Measurements from ENCODE around the gene COPG2. TPM values are rescaled to one million over a fixed set of nuclear protein-coding genes. Genes with fewer than 3 reads are reported as not detected.
A peak's percentile ranks its signal among the peaks of the same experiment; 100 is the strongest.
"Not testable (repeated sequence)": the region's sequence is repeated elsewhere in the genome, so short reads cannot be mapped to it uniquely, and the experiment has no call there.

COPG2 gene, protein sequence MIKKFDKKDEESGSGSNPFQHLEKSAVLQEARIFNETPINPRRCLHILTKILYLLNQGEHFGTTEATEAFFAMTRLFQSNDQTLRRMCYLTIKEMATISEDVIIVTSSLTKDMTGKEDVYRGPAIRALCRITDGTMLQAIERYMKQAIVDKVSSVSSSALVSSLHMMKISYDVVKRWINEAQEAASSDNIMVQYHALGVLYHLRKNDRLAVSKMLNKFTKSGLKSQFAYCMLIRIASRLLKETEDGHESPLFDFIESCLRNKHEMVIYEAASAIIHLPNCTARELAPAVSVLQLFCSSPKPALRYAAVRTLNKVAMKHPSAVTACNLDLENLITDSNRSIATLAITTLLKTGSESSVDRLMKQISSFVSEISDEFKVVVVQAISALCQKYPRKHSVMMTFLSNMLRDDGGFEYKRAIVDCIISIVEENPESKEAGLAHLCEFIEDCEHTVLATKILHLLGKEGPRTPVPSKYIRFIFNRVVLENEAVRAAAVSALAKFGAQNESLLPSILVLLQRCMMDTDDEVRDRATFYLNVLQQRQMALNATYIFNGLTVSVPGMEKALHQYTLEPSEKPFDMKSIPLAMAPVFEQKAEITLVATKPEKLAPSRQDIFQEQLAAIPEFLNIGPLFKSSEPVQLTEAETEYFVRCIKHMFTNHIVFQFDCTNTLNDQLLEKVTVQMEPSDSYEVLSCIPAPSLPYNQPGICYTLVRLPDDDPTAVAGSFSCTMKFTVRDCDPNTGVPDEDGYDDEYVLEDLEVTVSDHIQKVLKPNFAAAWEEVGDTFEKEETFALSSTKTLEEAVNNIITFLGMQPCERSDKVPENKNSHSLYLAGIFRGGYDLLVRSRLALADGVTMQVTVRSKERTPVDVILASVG
- 10 to 100 TPM; 14.5 to 15.1 TPM for total RNA-seq

GRCh38 chr7:130668258-130669084 lies at the start of gene COPG2:
Gene COPG2 (minus strand): TSS chr7:130668748. CDS start chr7:130668668, 80 bp downstream.
- Mint-ChIP-seq H3K4me1 (peaks cover 13% of the 10 kb centered on the region), H3K27ac (peak within 1 kb of the TSS; percentile 78), H3K4me3 (peak within 1 kb of the TSS; percentile 84), H3K36me3 (peaks cover 7% of the 10 kb centered on the region), H3K27me3 (peaks cover 1% of the 10 kb centered on the region), H3K9me3 (no peaks in the 10 kb centered on the region)
- DNase-seq = peak; percentile 88
- peak; percentile 94 for ATAC-seq (ENCODE audit: low read depth)
- POLR2A ChIA-PET = interaction anchor here (0.6 to 0.7 kb wide), 2 partner anchors 463 kb away, joined by 3 read pairs; partner anchors contain the start of gene TMEM209

GRCh38 chr7:130712416-130712815 lies 43.9 kb upstream of the COPG2 start:
- ATAC-seq (ENCODE audit: low read depth) (no peak), DNase-seq (no peak)
- H3K4me1 Mint-ChIP-seq = no peaks in the 10 kb centered on the region
- H3K9me3 Mint-ChIP-seq = no peaks in the 10 kb centered on the region
- H3K4me3 Mint-ChIP-seq = no peak overlapping the region
- H3K27ac Mint-ChIP-seq = no peak overlapping the region
- no peaks in the 10 kb centered on the region for H3K36me3 Mint-ChIP-seq
- peaks cover 16% of the 10 kb centered on the region for H3K27me3 Mint-ChIP-seq
- POLR2A ChIA-PET = no interaction called here

DNA sequence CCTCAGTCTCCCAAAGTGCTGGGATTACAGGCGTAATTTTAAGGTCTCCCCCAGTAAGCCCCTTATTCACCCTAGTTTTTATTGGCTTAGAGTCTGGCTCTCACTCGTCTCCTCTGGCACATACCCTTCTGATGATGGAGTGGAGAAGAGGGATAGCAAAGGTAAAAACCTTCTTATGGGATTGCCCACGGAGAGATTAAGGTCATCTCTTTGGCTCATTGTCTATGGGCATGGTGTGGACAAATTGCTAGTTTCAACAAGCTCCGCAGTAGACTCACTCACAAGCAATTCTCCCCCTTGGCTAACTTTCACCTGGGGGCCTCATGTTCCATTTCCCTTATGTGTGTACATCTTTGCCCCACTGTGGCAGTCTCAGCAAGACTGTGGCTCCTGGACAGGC lies 40.2 kb upstream of the COPG2 start:
- Mint-ChIP-seq H3K27me3 (peaks cover 12% of the 10 kb centered on the region), H3K4me1 (no peaks in the 10 kb centered on the region), H3K36me3 (no peaks in the 10 kb centered on the region), H3K4me3 (no peak overlapping the region), H3K9me3 (peaks cover 2% of the 10 kb centered on the region), H3K27ac (no peak overlapping the region)
- POLR2A ChIA-PET = no interaction called here
- DNase-seq (no peak), ATAC-seq (ENCODE audit: low read depth) (no peak)

DNA sequence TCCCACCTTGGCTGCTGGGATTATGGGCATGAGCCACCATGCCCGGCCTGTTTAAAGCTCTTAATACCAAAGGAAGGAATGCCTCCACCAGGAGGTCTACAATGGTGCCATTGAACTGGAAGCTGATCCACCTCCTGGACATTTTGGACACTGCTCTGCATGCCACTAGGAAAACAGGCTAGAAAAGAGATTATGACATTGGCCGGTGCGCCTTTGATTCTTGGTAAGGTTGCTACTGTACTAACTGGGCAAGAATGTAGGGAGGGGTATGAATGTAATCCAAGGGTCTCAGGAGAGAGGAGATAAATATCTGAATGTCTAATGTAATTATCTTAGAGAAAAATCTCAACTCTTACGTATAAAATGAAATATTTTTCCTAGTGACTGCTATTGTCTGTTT lies 39.5 kb upstream of the COPG2 start:
- Mint-ChIP-seq H3K4me3 (no peak overlapping the region), H3K9me3 (peaks cover 2% of the 10 kb centered on the region), H3K36me3 (no peaks in the 10 kb centered on the region), H3K27ac (no peak overlapping the region), H3K27me3 (peaks cover 12% of the 10 kb centered on the region), H3K4me1 (no peaks in the 10 kb centered on the region)
- POLR2A ChIA-PET = no interaction called here
- DNase-seq (no peak), ATAC-seq (ENCODE audit: low read depth) (no peak)

GRCh38 chr7:130703851-130704250 lies 35.3 kb upstream of the COPG2 start:
- POLR2A ChIA-PET = no interaction called here
- H3K27me3 Mint-ChIP-seq = peaks cover 6% of the 10 kb centered on the region
- no peak for ATAC-seq (ENCODE audit: low read depth)
- no peak overlapping the region for H3K27ac Mint-ChIP-seq
- H3K9me3 Mint-ChIP-seq = peaks cover 2% of the 10 kb centered on the region
- no peaks in the 10 kb centered on the region for H3K4me1 Mint-ChIP-seq
- DNase-seq = no peak
- no peak overlapping the region for H3K4me3 Mint-ChIP-seq
- no peaks in the 10 kb centered on the region for H3K36me3 Mint-ChIP-seq

GRCh38 chr7:130701650-130702049 lies 33.1 kb upstream of the COPG2 start:
- Mint-ChIP-seq H3K27me3 (peaks cover 6% of the 10 kb centered on the region), H3K27ac (no peak overlapping the region), H3K4me3 (no peak overlapping the region), H3K9me3 (peaks cover 2% of the 10 kb centered on the region), H3K4me1 (no peaks in the 10 kb centered on the region), H3K36me3 (no peaks in the 10 kb centered on the region)
- POLR2A ChIA-PET = no interaction called here
- ATAC-seq (ENCODE audit: low read depth) = no peak
- no peak for DNase-seq

- ATAC-seq (ENCODE audit: low read depth) (no peak), DNase-seq (no peak)
- POLR2A ChIA-PET = no interaction called here
- Mint-ChIP-seq H3K9me3 (peaks cover 1% of the 10 kb centered on the region), H3K36me3 (no peaks in the 10 kb centered on the region), H3K4me3 (no peak overlapping the region), H3K27me3 (peaks cover 3% of the 10 kb centered on the region), H3K4me1 (no peaks in the 10 kb centered on the region), H3K27ac (no peak overlapping the region)
Observed at GRCh38 chr7:130700760-130701159, 32.2 kb upstream of the COPG2 start.

- Mint-ChIP-seq H3K36me3 (no peaks in the 10 kb centered on the region), H3K4me3 (no peak overlapping the region), H3K27ac (no peak overlapping the region), H3K9me3 (peaks cover 1% of the 10 kb centered on the region), H3K4me1 (no peaks in the 10 kb centered on the region), H3K27me3 (peaks cover 1% of the 10 kb centered on the region)
- POLR2A ChIA-PET = no interaction called here
- DNase-seq (no peak), ATAC-seq (ENCODE audit: low read depth) (no peak)
Observed at GRCh38 chr7:130699686-130700085, 31.1 kb upstream of the COPG2 start.

GRCh38 chr7:130697820-130698219 lies 29.3 kb upstream of the COPG2 start:
- Mint-ChIP-seq H3K9me3 (no peaks in the 10 kb centered on the region), H3K27me3 (no peaks in the 10 kb centered on the region), H3K36me3 (no peaks in the 10 kb centered on the region), H3K4me3 (no peak overlapping the region), H3K4me1 (no peaks in the 10 kb centered on the region), H3K27ac (no peak overlapping the region)
- no peak for DNase-seq
- ATAC-seq (ENCODE audit: low read depth) = no peak
- POLR2A ChIA-PET = no interaction called here

DNA sequence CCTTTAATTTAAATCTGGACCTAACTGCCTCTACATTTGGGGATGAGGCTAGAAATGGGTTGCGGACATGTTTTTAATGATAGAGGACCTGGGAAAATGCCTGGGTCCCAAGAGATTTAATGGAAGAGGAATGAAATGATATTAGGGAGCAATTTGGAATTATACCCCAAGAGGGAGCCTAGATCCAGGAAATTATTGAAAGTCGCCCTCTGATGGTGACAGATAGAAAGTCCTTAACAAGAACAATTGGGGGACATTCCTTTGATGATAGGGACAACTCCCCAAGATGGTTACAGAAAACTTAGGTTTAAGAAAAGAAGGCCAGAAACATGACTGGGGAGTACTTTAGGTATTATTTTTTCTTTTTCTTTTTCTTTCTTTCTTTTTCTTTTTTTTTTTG lies 27.3 kb upstream of the COPG2 start:
- Mint-ChIP-seq H3K4me1 (no peaks in the 10 kb centered on the region), H3K9me3 (peaks cover 10% of the 10 kb centered on the region), H3K36me3 (no peaks in the 10 kb centered on the region), H3K27ac (no peak overlapping the region), H3K27me3 (no peaks in the 10 kb centered on the region), H3K4me3 (no peak overlapping the region)
- no peak for ATAC-seq (ENCODE audit: low read depth)
- POLR2A ChIA-PET = no interaction called here
- DNase-seq = no peak

DNA sequence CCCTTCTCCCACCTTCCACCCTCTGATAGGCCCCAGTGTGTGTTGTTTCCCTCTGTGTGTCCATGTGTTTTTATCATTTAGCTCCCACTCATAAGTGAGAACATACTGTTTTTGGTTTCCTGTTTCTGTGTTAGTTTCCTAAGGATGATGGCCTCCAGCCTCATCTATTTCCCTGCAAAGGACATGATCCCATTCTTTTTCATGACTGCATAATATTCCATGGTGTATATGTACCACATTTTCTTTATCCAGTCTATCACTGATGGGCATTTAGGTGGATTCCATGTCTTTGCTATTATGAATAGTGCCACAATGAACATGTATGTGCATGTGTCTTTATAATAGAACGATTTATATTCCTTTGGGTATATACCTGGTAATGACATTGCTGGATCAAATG lies 23.8 kb upstream of the COPG2 start:
- POLR2A ChIA-PET; H3K27ac Mint-ChIP-seq; DNase-seq; H3K4me1 Mint-ChIP-seq; H3K27me3 Mint-ChIP-seq; ATAC-seq (ENCODE audit: low read depth); H3K36me3 Mint-ChIP-seq; H3K4me3 Mint-ChIP-seq: not testable (repeated sequence)
- peaks cover 15% of the 10 kb centered on the region for H3K9me3 Mint-ChIP-seq

DNA sequence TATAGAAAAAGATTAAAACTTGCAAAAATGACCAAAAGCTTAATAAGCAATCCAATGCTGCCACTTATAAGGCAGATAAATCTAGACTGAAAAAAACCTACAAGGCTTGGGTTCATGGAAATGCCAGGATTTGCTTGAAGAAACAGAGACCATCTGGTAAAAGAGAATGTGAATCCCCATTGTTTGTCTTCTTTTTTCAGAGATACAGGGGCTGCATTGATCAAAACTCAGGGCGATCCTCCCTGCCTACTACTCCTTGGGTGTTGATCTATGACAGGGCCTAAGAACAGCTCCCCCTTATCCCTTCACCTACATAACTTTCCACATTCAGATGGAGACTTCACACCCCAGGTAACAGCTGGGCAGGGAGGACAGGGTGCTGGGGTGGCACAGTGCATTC lies 21.1 kb upstream of the COPG2 start:
- Mint-ChIP-seq H3K27ac (no peak overlapping the region), H3K36me3 (no peaks in the 10 kb centered on the region), H3K4me3 (no peak overlapping the region), H3K9me3 (peaks cover 18% of the 10 kb centered on the region), H3K4me1 (no peaks in the 10 kb centered on the region), H3K27me3 (peaks cover 3% of the 10 kb centered on the region)
- DNase-seq = no peak
- POLR2A ChIA-PET = no interaction called here
- no peak for ATAC-seq (ENCODE audit: low read depth)

DNA sequence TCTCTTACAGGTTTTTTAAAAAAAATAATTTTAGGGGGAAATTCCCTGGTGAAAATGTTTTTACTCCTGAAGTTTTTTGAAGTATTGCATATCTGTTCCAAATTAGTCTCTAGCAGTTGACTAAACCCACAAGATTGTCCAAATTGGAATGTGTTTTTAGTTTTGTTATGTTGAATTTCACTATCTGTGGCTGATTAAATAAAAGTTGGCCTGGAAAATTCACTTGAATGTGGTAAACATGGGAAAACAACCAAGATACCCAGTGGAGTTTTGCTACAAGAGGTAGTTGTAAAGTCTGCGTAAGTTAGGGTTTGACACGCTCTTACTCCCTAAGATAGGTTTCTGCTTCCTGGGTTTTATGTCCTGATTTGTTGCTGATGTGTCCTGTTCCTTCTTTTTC lies 14.5 kb upstream of the COPG2 start:
- Mint-ChIP-seq H3K4me1 (no peaks in the 10 kb centered on the region), H3K4me3 (no peak overlapping the region), H3K36me3 (no peaks in the 10 kb centered on the region), H3K27me3 (peaks cover 5% of the 10 kb centered on the region), H3K27ac (no peak overlapping the region), H3K9me3 (peaks cover 3% of the 10 kb centered on the region)
- POLR2A ChIA-PET = no interaction called here
- DNase-seq (no peak), ATAC-seq (ENCODE audit: low read depth) (no peak)
